Measurements from ENCODE around the gene PCNX1.

Gene PCNX1

GRCh38 chr14:70888681-70889175 is 18.5 kb upstream of the PCNX1 start:
- no peak for DNase-seq (ENCODE audit: low read depth in 2 of 2)

- no peak for DNase-seq (ENCODE audit: low read depth in 2 of 2)
These were observed 17.7 kb upstream of the PCNX1 start for GRCh38 chr14:70889555-70889954.

- no peak for DNase-seq (ENCODE audit: low read depth in 2 of 2)
These were observed 16.2 kb upstream of the PCNX1 start for GRCh38 chr14:70890826-70891659.

- no peak for DNase-seq (ENCODE audit: low read depth in 2 of 2)
These were observed 15.5 kb upstream of the PCNX1 start for GRCh38 chr14:70891737-70892136.

- DNase-seq (ENCODE audit: low read depth in 2 of 2), result no peak
These were observed 14.0 kb upstream of the PCNX1 start for GRCh38 chr14:70893062-70893845.

GRCh38 chr14:70893858-70894291 is 13.4 kb upstream of the PCNX1 start:
- no peak for DNase-seq (ENCODE audit: low read depth in 2 of 2)

- no peak for DNase-seq (ENCODE audit: low read depth in 2 of 2)
These were observed 12.4 kb upstream of the PCNX1 start for GRCh38 chr14:70894868-70895267.

- no peak for DNase-seq (ENCODE audit: low read depth in 2 of 2)
These were observed 10.9 kb upstream of the PCNX1 start for GRCh38 chr14:70896317-70896716.

- DNase-seq (ENCODE audit: low read depth in 2 of 2), result no peak
These were observed 10.3 kb upstream of the PCNX1 start for GRCh38 chr14:70896981-70897380.

GRCh38 chr14:70897464-70897863 is 9.8 kb upstream of the PCNX1 start:
- DNase-seq (ENCODE audit: low read depth in 2 of 2), result no peak

GRCh38 chr14:70898111-70898745 is 9.0 kb upstream of the PCNX1 start:
- no peak for DNase-seq (ENCODE audit: low read depth in 2 of 2)

- DNase-seq (ENCODE audit: low read depth in 2 of 2), result no peak
These were observed 6.0 kb upstream of the PCNX1 start for GRCh38 chr14:70901269-70901668.

GRCh38 chr14:70902184-70902583 is 5.1 kb upstream of the PCNX1 start:
- DNase-seq (ENCODE audit: low read depth in 2 of 2), result no peak

GRCh38 chr14:70904373-70904772 is 2.9 kb upstream of the PCNX1 start:
- DNase-seq (ENCODE audit: low read depth in 2 of 2), result no peak

- no peak for DNase-seq (ENCODE audit: low read depth in 2 of 2)
These were observed 2.0 kb upstream of the PCNX1 start for GRCh38 chr14:70905301-70905700.

- DNase-seq (ENCODE audit: low read depth in 2 of 2), result no peak
These were observed 475 bp upstream of the PCNX1 start for GRCh38 chr14:70906793-70907175.

GRCh38 chr14:70907996-70908934 is 1.0 kb downstream of the PCNX1 start:
- DNase-seq (ENCODE audit: low read depth in 2 of 2), result peak; percentile 44 to 51

- no peak for DNase-seq (ENCODE audit: low read depth in 2 of 2)
These were observed 1.8 kb downstream of the PCNX1 start for GRCh38 chr14:70908935-70909641.

GRCh38 chr14:70909733-70910614 is 2.7 kb downstream of the PCNX1 start:
- DNase-seq (ENCODE audit: low read depth in 2 of 2), result no peak

- DNase-seq (ENCODE audit: low read depth in 2 of 2), result no peak
These were observed 8.2 kb downstream of the PCNX1 start for GRCh38 chr14:70915415-70915814.
